ENCODE measurements around the gene BNIP5.
"Not testable (repeated sequence)": the region's sequence is repeated elsewhere in the genome, so short reads cannot be mapped to it uniquely, and the experiment has no call there.

Gene BNIP5

DNA sequence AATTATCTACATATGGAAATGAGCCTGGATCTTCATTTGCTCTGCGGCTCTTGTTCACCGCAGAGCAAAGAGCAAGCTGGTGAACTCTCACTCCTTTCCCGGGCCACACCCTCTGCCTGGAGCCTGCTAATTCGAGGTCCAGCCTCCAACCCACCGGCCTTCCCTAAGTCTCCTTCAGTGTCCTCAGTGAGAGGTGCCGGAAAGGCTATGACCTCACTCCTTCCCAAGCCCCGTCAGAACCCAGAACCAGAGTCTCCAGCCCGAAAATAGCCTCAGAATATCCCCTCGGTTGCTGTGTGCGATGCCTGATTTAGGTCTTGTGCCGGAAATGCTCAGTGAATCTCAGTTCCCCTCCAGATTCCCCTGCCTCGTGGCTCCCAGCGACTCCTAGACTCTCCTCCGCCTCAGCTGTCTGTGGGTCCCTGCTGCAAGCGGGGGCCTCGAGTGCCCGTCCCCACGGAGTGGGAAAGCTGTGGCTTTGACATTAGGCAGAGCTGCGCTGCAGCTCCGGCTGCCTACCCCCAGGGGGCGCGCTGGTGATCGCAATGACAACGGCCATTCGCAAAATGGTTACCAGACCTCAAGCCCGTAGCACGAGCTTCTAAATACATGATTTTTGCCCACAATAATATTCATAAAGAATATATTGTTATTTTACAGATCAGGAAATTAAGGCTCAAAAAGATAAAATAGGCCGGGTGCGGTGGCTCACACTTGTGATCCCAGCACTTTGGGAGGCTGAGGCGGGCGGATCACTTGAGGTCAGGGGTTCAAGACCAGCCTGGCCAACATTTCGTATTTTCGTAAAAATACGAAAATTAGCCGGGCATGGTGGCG, 4.1 kb upstream of the BNIP5 start:
- peak; percentile 77 for DNase-seq

DNA sequence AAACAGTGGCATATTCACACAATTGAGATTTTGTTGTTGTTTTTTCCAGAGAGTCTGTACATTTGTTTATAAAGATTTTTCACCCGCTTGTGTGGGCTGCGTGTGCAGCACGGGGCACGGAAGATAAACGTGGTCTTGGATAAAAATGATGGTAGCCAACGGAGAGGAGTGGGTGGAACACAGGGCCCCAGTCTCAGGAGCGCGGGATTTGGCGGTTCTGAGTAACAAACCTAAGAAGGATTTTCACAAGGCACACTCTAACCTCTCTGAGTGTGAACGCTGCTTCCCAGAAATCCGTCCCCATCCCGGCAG, 3.6 kb upstream of the BNIP5 start:
- DNase-seq, result no peak

DNA sequence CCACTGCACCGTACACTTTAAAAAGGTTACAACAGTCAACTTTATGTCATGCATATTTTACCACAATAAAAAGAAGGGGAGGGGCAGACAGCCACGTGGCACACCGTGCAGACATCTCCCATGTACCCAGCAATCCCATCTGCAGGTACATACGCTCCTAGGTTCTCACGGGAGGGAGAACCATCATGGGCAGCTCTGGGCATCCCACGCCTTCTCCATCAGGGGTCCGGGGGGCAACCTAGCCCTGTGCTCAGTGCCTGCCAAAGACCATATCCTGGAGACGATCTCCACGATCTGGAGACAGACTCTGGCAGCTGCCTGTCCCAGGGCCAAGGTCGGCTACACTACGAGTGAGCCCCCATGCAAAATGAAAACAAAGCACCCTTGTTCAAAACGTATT, 2.5 kb upstream of the BNIP5 start:
- DNase-seq, result no peak

DNA sequence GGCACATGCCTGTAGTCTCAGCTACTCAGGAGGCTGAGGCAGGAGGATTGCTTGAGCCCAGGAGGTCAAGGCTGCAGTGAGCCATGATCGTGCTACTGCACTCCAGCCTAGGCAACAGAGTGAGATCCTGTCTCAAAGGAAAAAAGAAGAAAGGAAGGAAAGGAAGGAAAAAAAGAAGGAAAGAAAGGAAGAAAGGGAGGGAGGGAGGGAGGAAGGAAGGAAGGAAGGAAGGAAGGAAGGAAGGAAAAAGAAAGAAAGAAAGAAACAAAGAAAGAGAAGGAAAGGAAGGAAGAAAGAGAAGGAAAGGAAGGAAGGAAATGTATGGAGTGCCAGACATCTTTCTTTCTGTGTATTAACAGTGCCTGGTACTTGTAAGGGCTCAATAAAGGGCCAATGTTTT, 1.5 kb upstream of the BNIP5 start:
- DNase-seq, result not testable (repeated sequence)

DNA sequence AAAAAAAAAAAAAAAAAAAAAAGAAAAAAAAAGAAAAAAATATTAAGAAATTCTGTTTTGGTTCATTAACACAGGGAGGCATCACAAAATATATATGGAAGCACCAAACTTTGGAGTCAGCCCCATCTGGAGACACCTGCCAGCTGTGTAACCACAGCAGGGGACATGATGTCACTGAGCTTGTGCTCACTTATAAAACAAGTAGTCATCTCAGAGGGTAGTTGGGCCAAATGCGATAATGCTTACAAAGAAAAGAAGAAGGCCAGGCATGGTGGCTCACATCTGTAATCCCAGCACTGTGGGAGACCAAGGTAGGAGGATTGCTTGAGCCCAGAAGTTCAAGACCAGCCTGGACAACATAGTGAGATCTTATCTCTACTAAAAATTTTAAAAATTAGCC, 1.1 kb upstream of the BNIP5 start:
- DNase-seq, result no peak

DNA sequence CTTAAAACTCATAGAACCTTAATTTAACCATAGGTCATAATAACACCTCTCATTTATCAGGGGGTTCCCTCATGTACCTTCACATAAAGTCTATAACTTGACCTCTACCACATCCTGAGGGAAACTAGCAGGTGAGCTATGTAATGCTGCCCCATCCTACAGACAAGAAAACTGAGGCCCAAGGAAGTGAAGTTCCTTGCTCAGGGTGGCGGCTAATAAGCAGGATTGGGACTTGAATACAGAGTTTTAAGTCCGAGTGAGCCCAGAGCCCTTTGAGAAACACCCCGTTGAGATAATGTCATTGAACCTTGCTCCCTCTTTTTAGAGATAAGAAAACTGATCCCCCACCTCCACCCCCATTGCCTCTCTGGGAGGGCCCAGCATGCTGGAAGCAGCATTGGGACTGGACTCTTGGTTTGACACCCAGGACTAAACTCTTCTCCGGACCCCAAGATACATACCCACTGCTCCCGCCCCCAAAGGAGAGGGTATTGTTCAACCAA, 429 bp downstream of the BNIP5 start:
- DNase-seq, result no peak

DNA sequence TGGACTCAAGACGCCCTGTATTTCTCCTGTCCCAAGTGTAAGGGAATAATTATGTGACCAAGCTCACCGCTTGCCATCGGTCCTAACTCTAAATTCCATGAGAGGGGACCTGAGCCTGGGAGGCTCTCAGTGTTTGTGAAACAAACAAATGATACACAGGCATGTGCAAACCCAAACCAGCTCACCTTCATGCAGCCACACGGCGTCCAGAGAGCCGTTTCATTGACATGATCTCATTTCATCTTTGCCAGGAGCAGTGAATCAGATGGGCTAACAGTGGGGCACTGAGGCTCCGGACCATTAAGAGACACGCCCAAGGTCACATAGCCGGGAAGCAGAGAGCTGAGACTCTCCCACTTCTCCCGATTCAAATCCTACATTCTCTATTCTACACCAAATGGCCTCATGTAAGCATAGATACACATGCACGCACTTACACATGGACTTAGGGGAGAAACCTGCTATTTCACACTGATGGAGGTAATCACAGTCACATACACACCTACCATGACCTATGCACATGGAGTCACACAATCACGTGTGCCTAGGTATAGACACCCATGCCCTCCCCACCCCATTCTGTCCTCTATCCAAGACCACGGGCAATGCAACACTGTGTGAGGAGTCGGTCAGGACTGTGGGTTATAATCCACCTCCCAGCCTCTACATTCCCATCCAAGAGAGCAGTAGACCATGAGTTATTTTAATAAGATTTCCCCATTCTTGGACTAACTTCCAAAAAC, 1.1 kb downstream of the BNIP5 start:
- DNase-seq, result no peak

DNA sequence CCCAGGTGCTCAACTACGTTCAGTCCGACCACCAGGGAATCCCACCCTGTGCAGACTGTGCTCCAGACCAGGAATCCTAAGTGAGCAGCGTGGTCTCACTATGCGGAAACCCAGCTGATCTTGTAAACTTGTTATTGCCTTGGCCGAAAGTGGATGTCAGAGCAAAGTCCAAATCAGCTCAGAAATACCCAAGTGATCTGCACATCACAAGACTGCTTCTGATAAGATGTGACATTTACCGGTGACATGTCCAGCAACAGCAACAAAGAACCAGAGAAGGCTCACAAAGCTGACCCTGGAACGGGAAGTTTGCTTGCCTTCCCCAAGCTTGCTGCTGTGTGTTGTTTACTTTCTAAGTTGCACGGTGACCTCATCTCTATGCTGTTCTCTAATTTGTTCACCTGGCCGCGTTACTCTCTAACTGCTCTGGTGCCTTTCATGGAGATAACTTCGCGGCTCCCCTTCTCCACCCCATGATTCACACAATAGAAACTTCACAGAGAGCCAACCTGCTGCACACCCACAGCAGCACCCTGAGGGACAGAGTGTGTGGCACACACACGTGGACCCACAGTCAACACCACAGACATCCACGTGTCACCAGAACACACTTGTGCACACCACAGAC, 1.7 kb downstream of the BNIP5 start:
- no peak for DNase-seq

DNA sequence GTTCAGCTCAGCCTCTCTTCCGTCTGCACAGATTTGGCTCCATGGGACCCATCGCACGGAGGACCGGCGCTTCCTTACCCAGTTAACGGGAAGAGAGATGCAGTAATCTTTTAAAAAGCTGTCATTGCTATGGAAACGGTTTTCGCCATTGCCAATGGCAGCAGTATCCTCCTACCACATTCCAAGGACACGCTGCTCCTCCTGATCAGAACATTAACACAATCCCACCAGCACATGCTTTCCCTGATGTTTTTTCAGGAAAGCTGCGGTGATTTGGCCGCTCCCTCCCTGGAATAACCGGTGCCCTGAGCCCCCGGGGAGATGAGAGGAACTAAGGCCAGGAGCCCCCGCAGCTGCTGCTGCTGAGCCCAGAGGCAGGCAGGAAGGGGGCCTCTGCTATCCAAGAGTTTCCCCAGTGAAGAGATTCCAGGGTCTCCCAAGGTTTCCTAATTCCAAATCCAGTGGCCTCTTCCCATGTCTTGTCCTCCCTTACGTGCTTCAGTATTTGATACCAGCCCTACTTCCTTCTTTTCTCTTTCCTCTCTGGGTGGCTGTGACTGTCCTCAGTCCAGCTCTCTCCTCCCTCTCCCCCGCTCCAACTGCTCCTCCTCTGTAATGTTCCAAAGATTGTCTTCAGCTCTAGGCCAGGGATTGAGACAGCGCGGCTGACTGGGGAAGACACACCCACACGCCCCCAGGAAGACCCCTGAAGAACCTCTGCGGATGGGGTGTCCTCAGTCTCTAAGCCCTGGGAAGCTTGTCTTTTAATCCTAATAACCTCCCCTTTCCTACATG, 2.6 kb downstream of the BNIP5 start:
- no peak for DNase-seq

DNA sequence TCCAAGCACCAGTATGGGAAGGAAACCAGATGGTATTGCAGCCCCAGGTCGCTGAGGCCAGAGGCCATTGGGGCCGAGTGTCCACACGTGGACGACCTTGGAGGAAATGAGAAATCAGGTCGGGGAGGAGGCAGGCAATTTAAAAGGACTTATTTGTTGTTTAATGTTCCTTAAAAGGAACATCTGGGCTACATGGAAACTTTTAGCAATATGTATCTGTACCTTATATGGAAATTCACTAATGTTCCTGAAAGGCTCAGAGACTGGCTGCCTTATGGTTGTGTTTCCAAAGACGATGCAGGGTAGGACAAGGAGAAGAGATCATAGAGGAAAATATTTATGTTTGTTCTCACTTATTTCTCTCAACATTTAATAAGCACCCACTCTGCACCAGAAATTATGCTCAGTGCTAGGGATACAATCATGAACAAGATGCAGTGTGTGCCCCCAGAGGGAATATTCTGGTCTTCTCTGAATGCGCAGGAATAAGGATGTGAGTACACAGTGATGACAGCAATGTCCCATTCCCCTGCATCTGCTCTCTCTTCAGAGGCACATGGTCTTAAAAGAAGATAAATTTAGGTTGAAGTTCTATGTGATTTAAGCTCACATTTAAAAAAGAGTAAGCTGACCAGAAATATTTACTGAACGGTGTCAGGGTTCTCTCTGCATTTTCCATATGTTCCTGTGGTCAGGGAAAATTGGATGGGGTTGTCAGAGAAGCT, 3.4 kb downstream of the BNIP5 start:
- no peak for DNase-seq

DNA sequence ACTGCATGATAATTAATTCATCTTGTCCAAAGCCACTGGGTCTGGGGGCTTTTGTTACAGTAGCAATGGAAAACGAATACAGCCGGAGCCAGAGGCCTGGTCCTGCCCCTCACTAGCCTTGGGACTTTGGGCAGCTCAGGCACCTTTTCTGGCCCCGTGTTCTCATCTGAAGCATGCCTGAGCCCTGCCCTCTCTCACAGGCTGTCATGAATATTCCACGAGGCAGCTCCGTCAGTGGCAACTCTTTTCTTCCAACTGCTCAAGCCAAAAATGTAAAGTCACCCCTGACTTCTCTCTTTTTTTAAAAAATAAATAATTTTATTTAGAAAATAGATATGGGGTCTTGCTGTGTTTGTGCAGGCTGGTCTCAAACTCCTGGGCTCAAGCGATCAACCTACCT, 5.3 kb downstream of the BNIP5 start:
- no peak for DNase-seq

DNA sequence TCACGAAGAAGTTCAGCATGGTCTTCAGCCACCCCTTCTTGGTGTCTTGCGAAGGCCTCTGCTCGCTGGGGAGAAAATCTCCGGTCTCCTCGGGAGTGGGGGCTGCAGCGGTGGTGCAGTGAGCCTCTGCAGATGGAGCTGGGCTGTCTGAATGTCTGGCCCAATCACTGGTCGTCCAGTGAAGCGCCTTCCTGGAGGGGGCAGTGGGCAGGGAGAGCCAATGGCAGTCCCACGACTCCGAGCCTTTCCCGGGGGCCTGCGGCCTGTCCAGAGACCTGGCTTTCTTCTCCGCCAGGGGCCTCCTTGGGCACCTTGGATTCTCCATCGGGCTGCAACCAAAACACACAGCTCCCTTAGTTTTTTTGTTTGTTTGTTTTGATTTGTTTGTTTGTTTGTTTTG, 6.3 kb downstream of the BNIP5 start:
- no peak for DNase-seq

DNA sequence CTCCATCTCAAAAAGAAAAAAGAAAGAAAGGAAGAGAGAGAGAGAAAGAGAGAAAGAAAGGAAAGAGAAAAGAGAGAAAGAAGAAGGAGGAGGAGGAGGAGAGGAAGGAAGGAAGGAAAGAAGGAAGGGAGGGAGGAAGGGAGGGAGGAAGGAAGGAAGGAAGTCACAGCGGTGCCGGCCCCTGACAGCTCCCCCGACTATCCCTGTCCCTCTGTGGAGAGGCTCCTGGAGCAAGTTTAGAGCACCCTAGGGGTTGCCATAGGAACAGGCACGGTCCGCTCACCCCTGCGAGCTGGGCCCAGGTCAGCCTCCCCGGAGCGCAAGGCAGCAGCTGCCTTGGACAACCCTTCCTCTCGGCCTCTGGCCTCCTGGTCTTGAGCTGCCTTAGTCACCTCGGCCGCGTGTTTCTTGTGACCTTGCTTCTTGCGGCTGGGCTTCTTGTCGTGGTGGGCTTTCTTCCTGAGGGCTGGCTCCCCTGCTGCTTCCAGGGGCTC, 6.8 kb downstream of the BNIP5 start:
- DNase-seq, result no peak

DNA sequence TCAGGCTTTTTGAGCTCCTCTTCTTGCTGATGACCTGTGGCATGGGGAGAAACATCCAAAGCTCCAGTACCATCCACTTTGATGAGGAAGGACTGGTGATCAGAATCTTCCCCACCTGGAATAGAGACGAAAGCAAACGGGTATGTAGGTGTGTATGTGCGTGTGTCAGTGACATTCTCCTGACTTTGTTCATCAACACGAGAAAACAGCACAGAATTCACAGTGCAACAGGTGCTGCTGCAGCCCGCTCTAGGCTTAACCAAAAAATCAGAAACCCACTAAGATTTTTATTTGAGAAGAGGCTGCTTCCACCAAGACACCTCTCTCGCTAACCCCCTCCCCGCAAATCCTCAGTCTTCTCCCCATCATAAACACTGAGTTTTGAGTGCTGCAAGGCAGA, 8.1 kb downstream of the BNIP5 start:
- no peak for DNase-seq

DNA sequence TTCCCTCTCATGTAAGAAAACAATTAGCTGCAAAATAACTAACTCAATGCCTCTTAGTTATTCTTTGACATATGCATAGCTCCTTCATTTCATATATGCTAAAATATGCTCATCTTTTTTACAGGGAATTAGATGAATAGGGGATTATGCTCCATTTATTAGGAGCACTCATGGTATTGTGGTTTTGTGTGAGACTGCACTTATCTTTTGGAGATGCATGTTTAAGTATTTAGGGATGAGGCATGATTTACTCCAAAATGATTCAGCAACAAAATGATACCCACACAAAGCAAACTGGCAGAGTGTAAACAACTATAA, 8.8 kb downstream of the BNIP5 start:
- DNase-seq, result no peak

DNA sequence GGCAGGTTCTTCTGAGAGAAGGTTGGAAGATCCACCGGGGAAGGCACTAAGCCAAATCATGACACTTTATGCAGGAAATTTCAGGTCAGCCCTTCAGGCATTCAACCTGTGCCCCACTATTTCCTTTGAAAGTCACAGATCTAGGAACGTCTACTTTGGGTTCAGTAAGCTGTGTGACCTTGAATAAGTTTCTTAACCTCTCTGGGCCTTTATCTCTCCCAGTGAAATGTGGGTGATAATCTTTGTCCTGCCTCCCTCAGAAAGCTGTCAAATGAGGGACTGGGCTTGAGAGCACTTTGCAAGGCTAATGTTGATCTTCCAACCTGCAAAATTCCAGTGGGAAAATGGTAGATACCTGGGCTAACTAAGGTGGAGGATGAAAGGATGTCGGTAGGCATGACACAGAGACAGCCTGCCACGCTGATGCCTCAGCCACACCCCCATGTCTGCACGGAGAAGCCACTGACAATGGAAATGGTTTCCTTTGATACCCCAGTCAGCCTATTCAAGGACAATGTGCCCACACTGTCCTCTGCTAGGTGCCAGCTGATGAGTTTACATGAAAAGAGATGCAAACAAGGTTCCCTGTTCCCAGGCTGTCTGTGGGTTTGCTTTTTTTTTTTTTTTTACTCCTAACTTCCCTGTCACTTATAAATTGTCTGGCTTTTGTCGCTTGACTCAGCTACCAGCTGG, 9.3 kb downstream of the BNIP5 start:
- DNase-seq, result no peak

DNA sequence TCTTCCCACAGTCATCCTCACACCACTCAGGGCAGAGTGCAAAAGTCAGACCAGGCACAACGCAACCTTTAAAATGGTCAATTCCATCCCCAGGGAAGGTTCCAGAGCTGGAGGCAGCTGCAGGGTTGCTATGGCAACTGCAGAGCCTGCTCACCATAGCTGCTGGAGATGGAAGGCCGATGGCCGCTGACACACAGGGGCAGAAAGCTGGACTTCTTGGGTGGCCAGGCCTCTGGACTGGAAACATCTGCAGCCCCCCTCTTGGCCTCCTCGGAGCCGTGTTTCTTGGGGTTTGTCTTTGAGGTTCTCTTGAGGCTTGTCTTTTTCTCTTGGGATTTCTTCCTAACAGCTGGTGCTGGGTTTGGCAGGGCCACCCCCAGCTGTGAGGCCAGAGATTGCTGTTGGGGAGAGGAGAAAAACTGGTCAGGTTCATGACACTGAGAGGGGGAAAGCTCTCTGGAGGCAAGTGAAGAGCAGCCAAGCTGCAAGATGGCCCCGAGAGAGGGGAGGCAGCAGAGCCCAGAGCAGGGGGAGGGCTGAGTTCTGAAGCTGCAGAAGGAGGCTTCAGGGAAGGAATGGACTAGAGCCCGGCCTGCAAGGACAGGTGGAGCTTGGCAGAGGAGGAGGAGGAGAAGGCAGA, 10.2 kb downstream of the BNIP5 start:
- no peak for DNase-seq

DNA sequence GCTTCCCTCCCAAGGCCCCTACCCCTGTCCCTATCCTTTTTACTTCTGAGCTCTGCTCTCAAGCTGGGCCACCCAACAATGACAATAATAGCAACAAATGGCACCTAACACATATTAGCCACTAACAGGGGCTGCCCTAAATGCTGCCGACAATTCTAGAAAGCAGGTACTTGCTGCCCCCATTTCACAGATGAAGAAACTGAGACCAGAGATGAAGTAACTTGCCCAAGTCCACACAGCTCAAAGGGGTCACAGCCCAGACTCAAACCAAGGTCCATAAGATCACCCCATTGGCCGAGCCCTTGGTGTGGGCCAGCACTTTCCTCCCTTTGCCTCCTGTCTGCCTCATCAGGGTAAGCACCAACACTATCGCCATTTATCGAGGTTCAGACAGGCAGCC, 12.0 kb downstream of the BNIP5 start:
- no peak for DNase-seq

DNA sequence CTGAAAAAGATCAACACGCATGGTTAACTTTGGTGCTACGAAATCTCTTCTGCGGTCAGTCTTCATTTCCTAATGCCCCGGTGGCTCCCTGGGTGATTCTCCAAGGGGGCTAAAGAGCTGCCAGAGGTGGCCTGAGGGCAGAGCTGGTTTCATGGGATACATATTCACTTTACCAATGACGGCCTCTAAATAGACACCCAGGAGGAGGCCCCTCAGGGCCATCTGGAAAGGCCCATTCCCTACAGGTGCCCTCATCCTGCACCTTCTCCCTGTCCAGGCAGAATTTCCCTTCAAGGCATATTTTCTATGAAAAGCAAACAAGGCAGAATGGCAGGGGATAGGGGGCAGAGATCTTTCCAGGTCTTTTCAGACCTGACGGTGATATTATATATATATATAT, 12.5 kb downstream of the BNIP5 start:
- DNase-seq, result no peak

DNA sequence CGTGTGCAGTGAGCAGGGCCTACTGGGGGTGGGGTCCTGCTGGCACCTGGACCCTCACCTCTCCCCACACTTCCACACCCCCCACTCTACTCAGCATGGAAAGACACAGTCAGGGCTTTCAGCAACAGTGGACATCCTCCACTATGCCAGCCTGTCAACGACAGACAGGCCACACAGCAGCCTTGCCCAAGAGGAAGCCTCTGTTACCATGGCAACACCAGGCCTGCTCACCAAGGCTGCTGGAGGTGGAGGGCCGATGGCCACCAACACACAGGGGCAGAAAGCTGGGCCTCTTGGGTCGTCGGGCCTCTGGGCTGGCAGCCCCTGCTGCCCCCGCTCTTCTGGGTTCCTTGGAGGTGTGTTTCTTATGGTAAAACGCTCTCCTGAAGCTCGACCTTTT, 13.6 kb downstream of the BNIP5 start:
- no peak for DNase-seq

DNA sequence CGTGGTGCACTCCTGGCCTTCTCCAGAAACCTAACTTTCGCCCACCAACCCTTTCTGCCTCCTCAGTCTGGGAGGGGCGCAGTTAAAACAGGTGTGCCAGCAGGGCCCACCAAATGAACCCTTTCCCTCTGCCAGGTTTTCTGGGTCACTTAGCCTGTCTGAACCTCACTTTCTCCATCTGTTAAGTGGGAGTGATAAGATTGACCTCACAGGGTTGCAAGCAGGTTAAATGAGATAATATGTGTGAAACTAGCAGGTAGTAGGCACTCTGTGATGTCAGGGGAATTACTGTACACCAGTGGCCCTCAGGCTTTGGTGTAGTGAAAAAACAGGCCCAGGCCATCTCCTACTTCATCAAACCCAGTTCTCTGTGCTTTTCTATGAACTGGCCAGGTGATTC, 14.1 kb downstream of the BNIP5 start:
- DNase-seq, result no peak

Measured in activated CD8-positive, alpha-beta memory T cell treated with anti-CD3 and anti-CD28 coated beads, Interleukin-2, amount 50 U/mL, for 4 hours (primary cell).